ENCODE measurements around the gene MACROD2.

DNA sequence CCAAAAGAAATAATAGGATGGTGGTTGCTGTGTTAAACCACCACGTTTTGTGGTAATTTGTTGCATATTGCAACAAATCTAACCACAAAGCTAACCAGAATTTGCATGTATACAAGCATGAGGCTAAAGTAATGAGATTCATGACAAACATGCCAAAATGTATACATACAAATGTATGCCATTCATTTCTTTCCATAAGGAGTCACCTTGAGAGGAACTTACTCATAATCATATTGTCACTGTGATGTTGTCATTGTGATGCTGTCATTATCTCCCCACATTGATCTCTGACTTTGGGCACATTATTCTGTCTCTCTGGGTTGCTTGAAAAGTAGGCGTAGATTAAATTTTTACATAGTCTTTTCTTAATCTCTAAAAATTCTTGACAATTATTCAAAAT, 1228.9 kb downstream of the MACROD2 start:
- TF ChIP-seq, protein P1, sequence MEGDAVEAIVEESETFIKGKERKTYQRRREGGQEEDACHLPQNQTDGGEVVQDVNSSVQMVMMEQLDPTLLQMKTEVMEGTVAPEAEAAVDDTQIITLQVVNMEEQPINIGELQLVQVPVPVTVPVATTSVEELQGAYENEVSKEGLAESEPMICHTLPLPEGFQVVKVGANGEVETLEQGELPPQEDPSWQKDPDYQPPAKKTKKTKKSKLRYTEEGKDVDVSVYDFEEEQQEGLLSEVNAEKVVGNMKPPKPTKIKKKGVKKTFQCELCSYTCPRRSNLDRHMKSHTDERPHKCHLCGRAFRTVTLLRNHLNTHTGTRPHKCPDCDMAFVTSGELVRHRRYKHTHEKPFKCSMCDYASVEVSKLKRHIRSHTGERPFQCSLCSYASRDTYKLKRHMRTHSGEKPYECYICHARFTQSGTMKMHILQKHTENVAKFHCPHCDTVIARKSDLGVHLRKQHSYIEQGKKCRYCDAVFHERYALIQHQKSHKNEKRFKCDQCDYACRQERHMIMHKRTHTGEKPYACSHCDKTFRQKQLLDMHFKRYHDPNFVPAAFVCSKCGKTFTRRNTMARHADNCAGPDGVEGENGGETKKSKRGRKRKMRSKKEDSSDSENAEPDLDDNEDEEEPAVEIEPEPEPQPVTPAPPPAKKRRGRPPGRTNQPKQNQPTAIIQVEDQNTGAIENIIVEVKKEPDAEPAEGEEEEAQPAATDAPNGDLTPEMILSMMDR (IDR thresholded peaks at IDR 0.05 in 2 of 3, conservative IDR thresholded peaks at IDR 0.05 in 1 of 3; ENCODE audit: borderline replicate concordance in 1 of 3, insufficient read depth in 1 of 3, low read depth in 2 of 3, low read length in 2 of 3) = no peak
- TF ChIP-seq SP1 (IDR thresholded peaks at IDR 0.05; ENCODE audit: low read depth) (no peak), EZH2phosphoT487 (IDR thresholded peaks at IDR 0.05; ENCODE audit: borderline replicate concordance) (no peak), TCF7L2 (IDR thresholded peaks at IDR 0.05; ENCODE audit: borderline replicate concordance, extremely low read depth, insufficient read depth, insufficient read length) (no peak), POLR2AphosphoS5 (IDR thresholded peaks at IDR 0.05; ENCODE audit: low read depth, low read length) (no peak)
- TF ChIP-seq, protein P2, sequence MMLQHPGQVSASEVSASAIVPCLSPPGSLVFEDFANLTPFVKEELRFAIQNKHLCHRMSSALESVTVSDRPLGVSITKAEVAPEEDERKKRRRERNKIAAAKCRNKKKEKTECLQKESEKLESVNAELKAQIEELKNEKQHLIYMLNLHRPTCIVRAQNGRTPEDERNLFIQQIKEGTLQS (IDR thresholded peaks at IDR 0.05) = no peak
- TF ChIP-seq, protein P3, sequence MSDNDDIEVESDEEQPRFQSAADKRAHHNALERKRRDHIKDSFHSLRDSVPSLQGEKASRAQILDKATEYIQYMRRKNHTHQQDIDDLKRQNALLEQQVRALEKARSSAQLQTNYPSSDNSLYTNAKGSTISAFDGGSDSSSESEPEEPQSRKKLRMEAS (IDR thresholded peaks at IDR 0.05) = no peak
- TF ChIP-seq, protein P4, sequence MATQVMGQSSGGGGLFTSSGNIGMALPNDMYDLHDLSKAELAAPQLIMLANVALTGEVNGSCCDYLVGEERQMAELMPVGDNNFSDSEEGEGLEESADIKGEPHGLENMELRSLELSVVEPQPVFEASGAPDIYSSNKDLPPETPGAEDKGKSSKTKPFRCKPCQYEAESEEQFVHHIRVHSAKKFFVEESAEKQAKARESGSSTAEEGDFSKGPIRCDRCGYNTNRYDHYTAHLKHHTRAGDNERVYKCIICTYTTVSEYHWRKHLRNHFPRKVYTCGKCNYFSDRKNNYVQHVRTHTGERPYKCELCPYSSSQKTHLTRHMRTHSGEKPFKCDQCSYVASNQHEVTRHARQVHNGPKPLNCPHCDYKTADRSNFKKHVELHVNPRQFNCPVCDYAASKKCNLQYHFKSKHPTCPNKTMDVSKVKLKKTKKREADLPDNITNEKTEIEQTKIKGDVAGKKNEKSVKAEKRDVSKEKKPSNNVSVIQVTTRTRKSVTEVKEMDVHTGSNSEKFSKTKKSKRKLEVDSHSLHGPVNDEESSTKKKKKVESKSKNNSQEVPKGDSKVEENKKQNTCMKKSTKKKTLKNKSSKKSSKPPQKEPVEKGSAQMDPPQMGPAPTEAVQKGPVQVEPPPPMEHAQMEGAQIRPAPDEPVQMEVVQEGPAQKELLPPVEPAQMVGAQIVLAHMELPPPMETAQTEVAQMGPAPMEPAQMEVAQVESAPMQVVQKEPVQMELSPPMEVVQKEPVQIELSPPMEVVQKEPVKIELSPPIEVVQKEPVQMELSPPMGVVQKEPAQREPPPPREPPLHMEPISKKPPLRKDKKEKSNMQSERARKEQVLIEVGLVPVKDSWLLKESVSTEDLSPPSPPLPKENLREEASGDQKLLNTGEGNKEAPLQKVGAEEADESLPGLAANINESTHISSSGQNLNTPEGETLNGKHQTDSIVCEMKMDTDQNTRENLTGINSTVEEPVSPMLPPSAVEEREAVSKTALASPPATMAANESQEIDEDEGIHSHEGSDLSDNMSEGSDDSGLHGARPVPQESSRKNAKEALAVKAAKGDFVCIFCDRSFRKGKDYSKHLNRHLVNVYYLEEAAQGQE (IDR thresholded peaks at IDR 0.05; ENCODE audit: low read depth) = no peak

Measured in HCT116 (cell line).